Psoas muscle (tissue), 8 donors: ENCODE data around the gene TTF2. TPM values are rescaled to one million over a fixed set of nuclear protein-coding genes. Genes with fewer than 3 reads are reported as not detected.
A peak's percentile ranks its signal among the peaks of the same experiment; 100 is the strongest.

Experiments
- ATAC-seq, 4 donors: fragments of 200-7000 bp; cut with Tn5 transposase; one replicate each; pipeline ENCODE4 v1.9.1; 2020; ENCODE audit warnings: moderate library complexity in 3 of 4, mild to moderate bottlenecking in 2 of 4
- DNase-seq, 2 donors: peaks; one replicate each; pipeline ENCODE4 v3.0.0-alpha.2; 2020
- H3K27ac ChIP-seq: fragments of 200-600 bp; one replicate; pipeline ENCODE4 v1.8.0; 2022
- H3K27me3 ChIP-seq, 3 donors: fragments of 200-600 bp in 1 of 3; one replicate each; pipeline versions ENCODE4 v1.6.1 to v1.8.0; 2013 to 2022; ENCODE audit warnings: low read length in 2 of 3, mild to moderate bottlenecking in 2 of 3, moderate library complexity in 1 of 3; ENCODE audit not compliant: insufficient read depth in 3 of 3
- H3K36me3 ChIP-seq, 2 donors: fragments of 200-600 bp in 1 of 2; one replicate each; pipeline versions ENCODE4 v1.6.1 to v1.8.0; 2013 to 2022; ENCODE audit warnings: low read depth in 1 of 2, mild to moderate bottlenecking in 1 of 2, moderate library complexity in 1 of 2; ENCODE audit not compliant: insufficient read depth in 1 of 2
- H3K4me1 ChIP-seq: fragments of 200-600 bp; one replicate; pipeline ENCODE4 v1.8.0; 2022
- H3K4me3 ChIP-seq: fragments of 200-600 bp; one replicate; pipeline ENCODE4 v1.8.0; 2022; ENCODE audit warnings: mild to moderate bottlenecking
- H3K9me3 ChIP-seq: fragments of 200-600 bp; one replicate; pipeline ENCODE4 v1.8.0; 2022
- CTCF ChIP-seq: fragments of 200-600 bp; IDR thresholded peaks from one replicate; pipeline ENCODE4 v1.8.0; 2022; ENCODE audit warnings: antibody characterized with exemption
- WGBS, 3 donors: extraction: QIAGEN DNeasy Blood & Tissue Kit; methylation state at CpG; one replicate each; pipeline versions ENCODE4 v1.1.6 to v1.1.7; 2013; 5-methylcytosine and 5-hydroxymethylcytosine counted together
- intact Hi-C, 2 donors: fragments of 100-400 bp; cut with DNase I; formaldehyde crosslinking; loops; one replicate each; pipeline versions ENCODE4 v1.11.0 to v1.14.2; 2022
- polyA plus RNA-seq, 3 donors: library from polyadenylated mRNA; stranded (reverse); fragments of 200-250 nt; gene quantifications; one replicate each; pipeline ENCODE4 v1.2.3, GENCODE V29; 2013
- total RNA-seq, 4 donors: library from RNA; stranded (reverse); fragmentation: NEBNext Ultra II Directional in 2 of 4; extraction: Animal tissue kit (Norgen Biotek cat#: 25700) in 2 of 4; gene quantifications; one replicate each; pipeline versions ENCODE4 v1.2.1 to v1.2.4, GENCODE V29; 2021 to 2023
- donor health status: healthy with polysubstance abuse.
- donor health status: DM: no; HTN: no; CAD: no; lungs with moderate emphysema.
- donor health status: Bipolar disorder and iron deficiency.
- donor health status: healthy.
- donor health status: DM: yes; HTN: yes; CAD: no.
- donor health status: DM: no; HTN: no; CAD: no.
- donor health status: DM: no; HTN: no; CAD: no.
- donor health status: DM: yes; HTN: yes; CAD: no.

TTF2 gene
- total and polyA plus RNA-seq, 7 donors: 3.5 to 27.7 (median 14.3) TPM

GRCh38 chr1:117105722-117106121 lies 45.6 kb downstream of the TTF2 start:
- Histone ChIP-seq H3K27me3 (no peaks in the 10 kb centered on the region), H3K9me3 (no peaks in the 10 kb centered on the region), H3K4me1 (no peaks in the 10 kb centered on the region), H3K27ac (no peak overlapping the region), H3K4me3 (no peak overlapping the region), H3K36me3 (peaks cover 8 to 57% of the 10 kb centered on the region in 2 donors)
- no peak for TF ChIP-seq CTCF
- DNase-seq: no peak
- intact Hi-C loops: no loop called here
- no peak for ATAC-seq

GRCh38 chr1:117106478-117106877 lies 46.4 kb downstream of the TTF2 start:
- Histone ChIP-seq H3K36me3 (peaks cover 8 to 64% of the 10 kb centered on the region in 2 donors), H3K9me3 (no peaks in the 10 kb centered on the region)
- TF ChIP-seq CTCF: no peak

GRCh38 chr1:117107364-117107763 lies 47.2 kb downstream of the TTF2 start:
- ATAC-seq (no peak), DNase-seq (no peak)
- TF ChIP-seq CTCF: no peak
- intact Hi-C loops: no loop called here
- H3K27me3 ChIP-seq: no peaks in the 10 kb centered on the region
- H3K36me3 ChIP-seq: peaks cover 8 to 73% of the 10 kb centered on the region in 2 donors
- no peaks in the 10 kb centered on the region for H3K9me3 ChIP-seq
- H3K4me1 ChIP-seq: no peaks in the 10 kb centered on the region
- no peak overlapping the region for H3K27ac ChIP-seq
- no peak overlapping the region for H3K4me3 ChIP-seq
- 80 to 90% (median 84%) methylated on average over 2 of the region's 2 CpGs for WGBS, 3 donors

More at GRCh38 chr1:117106478-117106877, 46.4 kb downstream of the TTF2 start:
- Histone ChIP-seq H3K4me3 (no peak overlapping the region), H3K4me1 (no peaks in the 10 kb centered on the region), H3K27ac (no peak overlapping the region), H3K27me3 (no peaks in the 10 kb centered on the region)
- 76 to 81% (median 80%) methylated on average over 2 of the region's 2 CpGs for WGBS, 3 donors
- DNase-seq: no peak
- intact Hi-C loops: no loop called here
- peak in 3 of 4 donors; percentile 49 to 85 (median 51) for ATAC-seq

GRCh38 chr1:117110774-117111173 lies 50.6 kb downstream of the TTF2 start:
- TF ChIP-seq CTCF: no peak
- Histone ChIP-seq H3K4me1 (peaks cover 3% of the 10 kb centered on the region), H3K9me3 (no peaks in the 10 kb centered on the region), H3K36me3 (peaks cover 8 to 91% of the 10 kb centered on the region in 2 donors), H3K27ac (peak overlapping the region; percentile 54), H3K27me3 (no peaks in the 10 kb centered on the region), H3K4me3 (no peak overlapping the region)
- WGBS, 3 donors: 88 to 92% (median 90%) methylated on average over 2 of the region's 2 CpGs
- ATAC-seq: peak in 1 of 4 donors; percentile 59
- no peak for DNase-seq
- intact Hi-C loops: loop anchor here in 1 of 2 donors (2.0 kb wide), 1 partner anchor 14 kb away; no protein-coding TSS in a partner anchor

- no peaks in the 10 kb centered on the region for H3K9me3 ChIP-seq
- WGBS, 3 donors: 83 to 86% (median 85%) methylated on average over 7 of the region's 7 CpGs
- no peak overlapping the region for H3K4me3 ChIP-seq
- intact Hi-C loops: no loop called here
- peak overlapping the region; percentile 54 for H3K27ac ChIP-seq
- H3K27me3 ChIP-seq: no peaks in the 10 kb centered on the region
- peaks cover 10% of the 10 kb centered on the region for H3K4me1 ChIP-seq
- DNase-seq (no peak), ATAC-seq (no peak)
- TF ChIP-seq CTCF: no peak
- peaks cover 8 to 95% of the 10 kb centered on the region in 2 donors for H3K36me3 ChIP-seq
These were observed 52.1 kb downstream of the TTF2 start for GRCh38 chr1:117112047-117112717.
